Central memory CD8-positive, alpha-beta T cell (primary cell): ENCODE measurements around the gene AATF.

Experiments
- ATAC-seq: fragments of 150-1000 bp; cut with Tn5 transposase; replicated peaks from 2 replicates; pipeline ENCODE4 v1.10.0; 2022; ENCODE audit warnings: mild to moderate bottlenecking, moderate FRiP score, moderate number of reproducible peaks; ENCODE audit not compliant: poor library complexity, severe bottlenecking; ENCODE audit errors: extremely low read depth
- DNase-seq, 2 donors: peaks; one replicate each; pipeline ENCODE4 v3.0.0; 2021; ENCODE audit warnings: low spot score in 2 of 2
- H3K27ac Mint-ChIP-seq: one replicate; pipeline ENCODE4 v1.8.0; 2022; ENCODE audit warnings: low read depth, mild to moderate bottlenecking, moderate library complexity, mixed read lengths
- H3K27me3 Mint-ChIP-seq: one replicate; pipeline ENCODE4 v1.8.0; 2022; ENCODE audit warnings: mixed read lengths
- H3K36me3 Mint-ChIP-seq: one replicate; pipeline ENCODE4 v1.8.0; 2022; ENCODE audit warnings: mild to moderate bottlenecking, moderate library complexity, mixed read lengths; ENCODE audit not compliant: insufficient read depth
- H3K4me1 Mint-ChIP-seq: one replicate; pipeline ENCODE4 v1.8.0; 2022; ENCODE audit warnings: mixed read lengths
- H3K4me3 Mint-ChIP-seq: one replicate; pipeline ENCODE4 v1.8.0; 2022; ENCODE audit warnings: mild to moderate bottlenecking, moderate library complexity, mixed read lengths
- H3K9me3 Mint-ChIP-seq: one replicate; pipeline ENCODE4 v1.8.0; 2022; ENCODE audit warnings: mixed read lengths

The AATF gene

DNA sequence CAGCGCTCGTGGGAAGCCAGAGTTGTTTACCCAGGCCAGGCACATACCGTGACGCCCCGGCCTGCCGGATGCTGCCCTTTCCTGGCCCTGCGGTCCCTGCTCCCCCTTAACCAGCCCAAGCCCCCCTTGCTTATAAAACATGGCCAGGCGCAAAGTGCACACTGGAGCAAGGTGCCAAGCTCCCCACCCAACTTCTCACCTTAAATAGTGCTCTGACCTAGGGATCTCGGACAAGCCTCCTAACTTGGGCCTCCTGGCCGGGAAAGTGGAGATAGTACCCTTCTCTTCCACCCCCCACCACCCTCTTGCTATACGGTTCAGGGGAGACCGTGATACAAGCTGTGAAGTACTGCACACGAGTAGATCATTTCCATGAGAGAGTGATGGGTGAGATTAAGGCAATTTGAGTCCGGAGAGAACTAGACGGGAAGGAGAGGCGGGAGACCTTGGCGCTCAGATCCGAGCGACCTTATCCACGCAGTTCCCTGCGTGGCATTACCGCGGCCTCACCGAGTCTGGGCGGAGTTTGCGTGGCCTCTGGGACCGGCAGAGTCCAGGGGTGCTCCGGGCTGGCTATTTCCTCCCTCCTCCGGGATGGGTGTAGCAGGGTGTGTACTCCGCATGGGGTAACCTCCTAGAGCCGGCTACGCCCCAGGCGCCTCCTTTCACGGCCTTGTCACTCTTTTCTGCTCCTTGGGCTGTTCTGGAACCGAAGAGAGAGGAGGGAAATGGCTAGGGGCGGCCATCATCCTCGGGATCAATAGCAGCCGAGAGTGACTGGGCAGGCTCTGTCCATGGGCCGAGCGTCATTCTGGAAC, 15.9 kb upstream of the AATF start:
- DNase-seq: no peak
- H3K27me3 Mint-ChIP-seq: peaks cover 100% of the 10 kb centered on the region

DNA sequence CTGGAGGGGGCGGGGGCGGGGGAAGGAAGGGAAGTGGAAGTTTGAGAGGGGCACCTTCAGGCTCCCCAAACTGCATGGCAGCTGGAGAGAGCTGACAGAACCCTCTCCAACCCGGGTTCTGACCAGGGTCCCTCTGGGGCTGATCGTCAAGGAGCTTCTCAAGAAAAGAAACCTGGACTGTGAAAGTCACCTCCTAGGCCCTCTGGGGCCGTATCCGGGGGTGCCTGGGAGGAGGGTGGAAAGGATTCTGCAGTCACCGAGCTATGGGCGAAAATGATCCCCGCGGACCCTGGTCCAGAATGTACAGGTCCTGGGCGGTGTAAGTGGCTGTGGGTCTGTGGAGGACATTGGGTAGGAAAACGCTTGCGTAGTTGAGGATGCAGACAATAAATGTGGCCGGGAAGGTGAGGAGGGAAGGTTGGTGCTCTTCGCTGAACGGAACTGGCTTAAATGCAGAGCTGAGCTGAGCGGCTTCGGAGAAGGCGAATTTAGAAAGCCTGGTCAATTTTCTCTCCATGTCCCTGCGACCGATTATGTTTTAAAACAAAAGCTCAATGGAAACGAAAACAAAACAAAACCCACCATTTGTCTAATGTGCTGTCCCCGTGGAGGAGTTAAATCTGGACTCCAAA, 15.1 kb upstream of the AATF start:
- Mint-ChIP-seq H3K36me3 (peaks cover 25% of the 10 kb centered on the region), H3K9me3 (no peaks in the 10 kb centered on the region), H3K27me3 (peaks cover 100% of the 10 kb centered on the region), H3K4me3 (peak overlapping the region; percentile 64), H3K27ac (no peak overlapping the region), H3K4me1 (peaks cover 58% of the 10 kb centered on the region)
- DNase-seq (no peak), ATAC-seq (no peak)

More for the DNA sequence above, 15.9 kb upstream of the AATF start:
- peak overlapping the region; percentile 51 for H3K4me3 Mint-ChIP-seq
- no peaks in the 10 kb centered on the region for H3K9me3 Mint-ChIP-seq
- peaks cover 21% of the 10 kb centered on the region for H3K36me3 Mint-ChIP-seq
- peaks cover 51% of the 10 kb centered on the region for H3K4me1 Mint-ChIP-seq
- H3K27ac Mint-ChIP-seq: no peak overlapping the region
- no peak for ATAC-seq

DNA sequence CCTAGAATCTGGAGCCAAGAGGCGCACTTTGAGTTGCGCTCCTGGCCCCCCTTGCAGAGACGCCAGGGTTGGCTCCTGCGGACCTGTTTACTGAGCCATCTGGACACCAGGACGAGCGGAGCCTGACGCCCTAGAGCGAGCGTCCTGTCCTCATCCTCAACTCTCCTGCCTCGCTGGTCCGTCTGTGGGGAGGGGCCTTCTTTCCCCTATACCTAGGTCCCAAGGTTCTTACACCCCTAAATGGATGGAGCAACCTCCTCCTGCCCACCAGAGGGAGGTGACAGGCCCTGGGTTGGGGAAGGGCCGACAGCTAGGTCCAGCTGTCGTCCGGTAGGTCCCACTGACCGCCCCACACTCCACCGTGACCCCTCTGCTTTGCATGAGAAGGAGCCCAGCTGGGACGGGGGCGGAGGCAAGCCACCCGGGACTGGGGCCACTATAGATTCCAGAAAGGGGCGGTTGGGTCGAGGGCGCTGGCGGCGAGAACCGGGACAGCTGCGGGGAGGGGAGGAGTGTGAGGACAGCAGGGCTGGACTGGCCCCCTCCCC, 14.5 kb upstream of the AATF start:
- H3K36me3 Mint-ChIP-seq: peaks cover 30% of the 10 kb centered on the region
- H3K9me3 Mint-ChIP-seq: no peaks in the 10 kb centered on the region
- DNase-seq (no peak), ATAC-seq (no peak)
- peak overlapping the region; percentile 64 for H3K4me3 Mint-ChIP-seq
- no peak overlapping the region for H3K27ac Mint-ChIP-seq
- peaks cover 63% of the 10 kb centered on the region for H3K4me1 Mint-ChIP-seq
- peaks cover 100% of the 10 kb centered on the region for H3K27me3 Mint-ChIP-seq

DNA sequence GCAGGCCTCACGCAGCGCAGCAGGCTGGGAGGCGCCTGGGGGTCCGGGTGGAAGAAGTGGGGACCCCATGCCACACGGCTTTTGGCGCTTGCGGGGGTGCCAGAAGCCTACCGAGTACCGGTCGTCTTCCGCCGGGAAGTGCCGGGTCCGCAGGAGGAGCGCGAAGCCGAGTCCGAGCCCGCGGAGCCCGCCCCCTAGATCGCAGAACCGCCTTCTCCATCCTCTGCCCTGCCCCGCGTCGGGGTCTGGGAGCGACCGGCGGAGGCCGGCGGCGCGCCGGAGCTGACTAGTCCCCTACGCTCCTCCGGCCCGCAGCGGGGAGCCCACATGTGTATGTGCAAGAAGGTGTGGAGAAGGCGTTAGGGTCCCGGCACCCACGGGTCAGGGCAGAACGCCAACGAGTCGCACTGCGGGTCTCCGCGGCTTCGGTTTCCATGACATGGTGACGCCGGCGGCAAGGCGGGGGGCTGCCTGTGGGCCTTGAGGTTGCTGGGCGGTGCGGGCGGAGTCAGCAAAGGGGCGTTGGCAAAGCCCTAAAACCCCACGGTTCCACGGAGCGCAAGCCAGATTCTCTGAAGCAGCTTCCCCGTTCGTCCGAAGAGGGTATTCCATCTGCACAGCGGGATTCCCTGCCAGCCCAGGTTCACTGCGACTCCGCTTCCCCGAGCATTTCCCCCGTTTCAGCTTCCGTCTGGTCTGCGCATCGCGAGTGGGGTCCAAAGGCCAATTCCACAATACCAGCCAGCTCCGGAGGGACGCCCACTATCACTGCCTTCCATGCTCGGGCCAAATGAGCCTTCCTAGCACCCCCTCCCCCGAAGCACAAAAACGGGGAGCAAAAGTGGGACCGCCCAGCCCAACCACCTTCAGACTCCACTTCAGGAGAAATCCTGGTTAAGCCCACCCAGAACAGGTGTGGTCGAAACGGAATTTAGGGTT, 13.8 kb upstream of the AATF start:
- ATAC-seq (no peak), DNase-seq (no peak)
- Mint-ChIP-seq H3K27ac (no peak overlapping the region), H3K36me3 (peaks cover 32% of the 10 kb centered on the region), H3K4me3 (peak overlapping the region; percentile 80), H3K27me3 (peaks cover 100% of the 10 kb centered on the region), H3K4me1 (peaks cover 67% of the 10 kb centered on the region), H3K9me3 (no peaks in the 10 kb centered on the region)

DNA sequence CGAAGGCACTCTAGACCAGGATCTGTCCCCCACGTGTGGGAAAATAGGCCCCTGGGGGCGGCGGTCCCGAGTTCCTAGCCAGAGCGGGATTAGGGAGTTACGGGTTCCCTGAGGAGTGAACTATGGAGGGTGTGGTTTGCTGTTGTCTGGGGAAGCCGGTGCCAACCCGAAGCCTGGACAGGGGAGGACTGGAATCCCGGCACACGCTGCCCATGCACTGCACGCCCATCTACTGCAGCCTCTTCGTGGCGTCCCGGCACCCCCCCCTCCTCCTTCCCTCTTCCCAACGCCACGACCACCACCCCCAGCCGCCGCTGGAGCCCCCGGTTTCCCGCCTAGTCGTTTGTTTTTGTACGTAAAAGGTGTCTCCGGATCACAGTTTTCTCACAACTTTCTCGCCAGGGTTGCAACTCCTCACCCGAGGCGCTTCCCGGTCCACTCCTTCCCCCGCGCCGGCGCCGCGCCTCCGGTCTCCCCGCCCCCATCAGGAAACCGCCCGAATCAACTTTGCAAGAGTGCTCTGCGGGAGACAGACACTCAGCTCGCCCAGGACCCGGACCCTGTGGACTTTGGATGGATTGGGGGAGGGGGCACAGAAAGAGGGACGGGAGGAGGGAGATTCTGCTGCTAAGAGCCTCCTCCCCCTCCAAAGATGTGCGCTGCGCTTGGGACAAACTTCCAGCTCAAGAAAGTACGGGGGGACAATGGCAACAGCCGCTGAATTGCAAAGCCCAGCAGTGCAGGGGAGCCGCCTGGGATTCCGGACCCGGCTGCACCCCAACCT, 12.9 kb upstream of the AATF start:
- Mint-ChIP-seq H3K27me3 (peaks cover 100% of the 10 kb centered on the region), H3K9me3 (no peaks in the 10 kb centered on the region), H3K27ac (no peak overlapping the region), H3K36me3 (peaks cover 32% of the 10 kb centered on the region), H3K4me1 (peaks cover 70% of the 10 kb centered on the region), H3K4me3 (peak overlapping the region; percentile 80)
- no peak for ATAC-seq
- no peak for DNase-seq

DNA sequence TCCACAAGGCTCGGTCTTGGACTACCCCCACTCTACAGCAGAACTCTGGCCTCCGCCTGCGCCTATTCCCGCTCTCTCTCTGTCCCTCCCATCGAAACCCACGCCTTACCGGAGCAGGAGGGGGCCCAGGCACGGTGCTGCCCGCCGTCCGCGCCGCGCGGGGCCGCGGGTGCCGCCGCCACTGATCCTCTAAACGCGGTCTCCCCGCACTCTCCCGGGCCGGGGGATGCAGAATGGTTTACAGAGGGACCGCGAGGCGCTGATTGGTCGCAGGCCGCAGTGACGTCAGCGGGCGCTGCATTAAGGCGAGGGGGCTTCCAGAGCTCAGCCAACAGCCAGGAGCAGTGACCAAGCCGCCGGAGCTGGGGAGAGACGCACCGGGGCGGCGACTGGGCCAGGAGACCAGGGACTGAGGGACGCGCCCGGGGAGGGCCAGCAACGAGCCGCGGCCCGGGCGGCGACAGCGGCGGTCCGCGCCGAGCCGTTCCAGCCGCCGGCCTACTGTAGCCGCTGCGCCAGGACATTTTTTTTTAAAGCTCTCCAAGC, 12.2 kb upstream of the AATF start:
- H3K9me3 Mint-ChIP-seq: no peaks in the 10 kb centered on the region
- ATAC-seq (no peak), DNase-seq (no peak)
- H3K4me3 Mint-ChIP-seq: peak overlapping the region; percentile 80
- peaks cover 33% of the 10 kb centered on the region for H3K36me3 Mint-ChIP-seq
- peaks cover 100% of the 10 kb centered on the region for H3K27me3 Mint-ChIP-seq
- peak overlapping the region; percentile 68 for H3K27ac Mint-ChIP-seq
- peaks cover 73% of the 10 kb centered on the region for H3K4me1 Mint-ChIP-seq

DNA sequence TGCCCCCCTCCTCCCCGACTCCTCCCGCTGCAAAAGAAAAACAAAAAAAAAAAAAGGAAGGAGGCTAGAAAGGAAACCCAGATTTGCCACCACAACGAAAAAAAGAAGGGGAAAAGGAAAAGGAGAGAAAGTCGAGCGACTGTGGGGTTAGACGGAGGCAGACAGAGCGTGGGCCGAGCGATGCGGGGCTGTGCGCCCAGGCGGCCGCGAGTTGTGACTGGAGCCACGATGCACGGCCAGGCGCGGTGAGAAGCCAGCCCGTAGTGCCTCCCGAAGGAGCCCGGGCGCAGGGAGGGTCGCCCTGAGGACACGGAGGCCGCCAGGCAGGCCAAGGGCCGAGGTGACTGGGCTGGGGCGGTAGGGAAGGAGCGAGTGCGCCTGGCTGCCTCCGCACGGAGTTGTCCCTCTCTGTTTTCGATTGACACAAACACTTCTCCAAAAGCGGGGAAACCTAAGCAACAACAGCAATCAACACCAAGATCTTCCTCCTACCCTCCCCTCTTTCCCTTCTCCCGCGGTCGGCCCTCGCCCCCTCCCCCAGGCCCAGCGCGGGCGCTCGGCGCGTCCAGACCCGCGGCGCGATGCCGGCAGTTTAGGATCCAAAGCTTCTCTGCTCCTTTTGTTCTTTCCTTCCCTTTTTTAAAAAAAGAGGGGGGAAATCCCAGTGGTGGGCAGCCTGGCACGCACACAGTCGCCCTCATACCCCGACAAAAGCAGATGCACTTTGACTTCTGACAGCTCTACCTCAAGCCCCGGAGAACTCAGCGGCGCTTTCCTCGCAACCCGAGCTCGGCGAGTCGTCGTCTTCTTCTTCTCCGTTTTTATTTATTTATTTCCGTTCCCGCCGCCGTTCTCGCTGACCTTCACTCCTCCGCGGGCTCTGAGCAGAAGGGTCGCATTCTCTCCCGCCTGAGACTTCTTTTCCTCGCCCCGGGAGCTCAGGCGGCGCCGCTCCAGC, 11.5 kb upstream of the AATF start, which contains the start of gene LHX1:
Gene LHX1, plus strand, starts transcription at position 475 of the 958 bp plus-strand sequence. CDS start 723 bp downstream, outside the sequence.
- H3K4me1 Mint-ChIP-seq: peaks cover 71% of the 10 kb centered on the region
- no peak for ATAC-seq
- no peaks in the 10 kb centered on the region for H3K9me3 Mint-ChIP-seq
- peaks cover 36% of the 10 kb centered on the region for H3K36me3 Mint-ChIP-seq
- DNase-seq: no peak
- H3K27me3 Mint-ChIP-seq: peaks cover 99% of the 10 kb centered on the region
- peak within 1 kb of the TSS; percentile 68 for H3K27ac Mint-ChIP-seq
- peak within 1 kb of the TSS; percentile 80 for H3K4me3 Mint-ChIP-seq

DNA sequence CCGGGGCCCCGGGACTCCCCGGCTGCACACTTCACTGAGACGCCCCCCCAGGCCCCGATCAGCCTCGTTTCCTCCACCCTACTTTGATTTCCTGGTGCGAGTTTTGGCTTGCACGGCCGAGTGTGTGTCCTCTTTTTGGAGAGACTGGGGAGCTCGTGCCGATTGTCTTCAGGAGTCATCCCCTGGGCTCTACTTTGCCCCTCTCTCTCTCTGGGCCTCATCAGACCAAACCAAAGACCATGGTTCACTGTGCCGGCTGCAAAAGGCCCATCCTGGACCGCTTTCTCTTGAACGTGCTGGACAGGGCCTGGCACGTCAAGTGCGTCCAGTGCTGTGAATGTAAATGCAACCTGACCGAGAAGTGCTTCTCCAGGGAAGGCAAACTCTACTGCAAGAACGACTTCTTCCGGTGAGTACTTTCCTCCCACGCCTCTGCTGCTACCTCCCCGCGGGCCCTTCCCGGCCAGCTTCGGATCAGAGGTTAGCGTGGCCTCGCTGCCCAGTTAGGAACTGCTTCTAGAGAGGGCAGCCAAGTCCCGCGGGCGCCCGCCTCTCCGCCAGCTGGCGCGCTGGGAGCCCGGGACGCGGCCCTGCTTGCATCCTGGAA, 10.7 kb upstream of the AATF start:
- Mint-ChIP-seq H3K9me3 (no peaks in the 10 kb centered on the region), H3K4me1 (peaks cover 63% of the 10 kb centered on the region), H3K27me3 (peaks cover 91% of the 10 kb centered on the region), H3K36me3 (peaks cover 35% of the 10 kb centered on the region), H3K4me3 (peak overlapping the region; percentile 80), H3K27ac (peak overlapping the region; percentile 68)
- ATAC-seq (no peak), DNase-seq (no peak)

DNA sequence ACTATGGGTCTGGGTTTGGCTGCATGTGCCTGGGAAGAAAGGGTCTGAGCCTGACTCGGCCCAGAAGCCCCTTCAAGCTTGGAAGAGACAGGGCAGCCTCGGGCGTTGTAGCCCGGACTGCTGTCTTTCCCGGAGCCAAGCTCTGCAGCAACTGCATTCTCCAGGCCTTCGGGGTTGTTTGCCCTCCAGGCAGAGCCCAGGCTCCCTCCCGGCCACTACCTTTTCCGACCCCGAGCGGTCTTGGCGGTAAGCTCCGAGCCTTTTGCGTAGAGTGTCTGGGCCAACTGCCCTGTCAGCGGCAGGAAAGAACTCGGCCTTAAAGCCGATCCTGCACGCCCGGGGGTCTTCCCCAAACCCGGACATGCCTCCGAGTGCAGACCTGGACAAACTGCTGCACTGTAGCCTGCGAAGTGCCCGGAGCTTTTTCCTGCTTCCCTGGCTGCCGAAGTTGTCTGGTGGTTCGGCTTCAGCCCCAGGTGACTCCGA, 10.1 kb upstream of the AATF start:
- peaks cover 91% of the 10 kb centered on the region for H3K27me3 Mint-ChIP-seq
- H3K27ac Mint-ChIP-seq: peak overlapping the region; percentile 53
- H3K9me3 Mint-ChIP-seq: no peaks in the 10 kb centered on the region
- peak overlapping the region; percentile 80 for H3K4me3 Mint-ChIP-seq
- ATAC-seq (no peak), DNase-seq (no peak)
- H3K4me1 Mint-ChIP-seq: peaks cover 60% of the 10 kb centered on the region
- H3K36me3 Mint-ChIP-seq: peaks cover 37% of the 10 kb centered on the region

DNA sequence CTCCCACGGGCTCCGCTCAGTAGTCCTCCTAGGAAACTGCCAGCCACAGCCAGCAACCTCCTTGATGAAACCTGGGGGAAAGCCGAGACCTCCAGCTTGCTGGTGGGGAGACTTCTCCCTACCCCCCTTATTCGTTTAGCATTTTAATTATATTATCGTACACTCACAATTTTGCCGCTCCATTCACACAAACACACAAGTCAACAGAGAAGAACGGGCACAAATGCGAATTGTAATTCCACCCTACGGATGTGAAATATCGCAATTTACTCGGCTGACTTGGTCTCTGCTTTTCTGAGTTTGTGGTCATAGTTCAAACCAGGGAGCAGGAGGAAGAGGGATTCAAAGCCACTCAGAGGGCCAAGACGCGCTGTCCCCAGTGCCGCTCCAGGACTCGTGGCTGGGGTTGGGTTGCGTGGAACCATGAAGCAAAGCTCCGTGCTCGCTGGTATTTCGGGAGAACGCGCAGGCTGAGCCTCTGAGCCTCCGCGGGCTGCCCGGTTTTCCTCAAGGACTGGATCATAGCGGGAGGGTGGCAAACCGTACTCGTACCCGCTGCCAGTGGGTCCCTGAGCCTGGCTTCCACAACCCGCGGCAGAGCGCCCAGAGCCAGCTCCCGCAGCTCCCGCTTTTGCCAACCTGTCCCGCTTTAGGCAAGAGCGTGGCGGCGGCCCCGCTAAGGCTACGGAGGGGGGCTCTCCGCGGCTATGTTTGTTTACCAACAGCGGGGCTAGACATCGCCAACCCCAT, 9.5 kb upstream of the AATF start:
- Mint-ChIP-seq H3K36me3 (peaks cover 38% of the 10 kb centered on the region), H3K4me1 (peaks cover 58% of the 10 kb centered on the region), H3K27ac (peak overlapping the region; percentile 53), H3K27me3 (peaks cover 91% of the 10 kb centered on the region), H3K9me3 (no peaks in the 10 kb centered on the region), H3K4me3 (peak overlapping the region; percentile 80)
- DNase-seq (no peak), ATAC-seq (no peak)
